Activated T-helper 1 cell treated with anti-CD3 and anti-CD28 coated beads, Interleukin-2, amount 50 U/mL, for 16 hours (primary cell): ENCODE data around the gene CAPS.
"Not testable (repeated sequence)": the region's sequence is repeated elsewhere in the genome, so short reads cannot be mapped to it uniquely, and the experiment has no call there.

ENCODE experiments used
- DNase-seq, 2 donors: peaks; one replicate each; pipeline ENCODE4 v3.0.0-alpha.2; 2020; ENCODE audit warnings: low read depth in 1 of 2, low spot score in 1 of 2

Gene CAPS

GRCh38 chr19:5913739-5914357 is at the start of gene CAPS:
TSS of gene CAPS (plus strand) at chr19:5914254. CDS start at chr19:5914407, 153 bp downstream.
- DNase-seq, result no peak

DNA sequence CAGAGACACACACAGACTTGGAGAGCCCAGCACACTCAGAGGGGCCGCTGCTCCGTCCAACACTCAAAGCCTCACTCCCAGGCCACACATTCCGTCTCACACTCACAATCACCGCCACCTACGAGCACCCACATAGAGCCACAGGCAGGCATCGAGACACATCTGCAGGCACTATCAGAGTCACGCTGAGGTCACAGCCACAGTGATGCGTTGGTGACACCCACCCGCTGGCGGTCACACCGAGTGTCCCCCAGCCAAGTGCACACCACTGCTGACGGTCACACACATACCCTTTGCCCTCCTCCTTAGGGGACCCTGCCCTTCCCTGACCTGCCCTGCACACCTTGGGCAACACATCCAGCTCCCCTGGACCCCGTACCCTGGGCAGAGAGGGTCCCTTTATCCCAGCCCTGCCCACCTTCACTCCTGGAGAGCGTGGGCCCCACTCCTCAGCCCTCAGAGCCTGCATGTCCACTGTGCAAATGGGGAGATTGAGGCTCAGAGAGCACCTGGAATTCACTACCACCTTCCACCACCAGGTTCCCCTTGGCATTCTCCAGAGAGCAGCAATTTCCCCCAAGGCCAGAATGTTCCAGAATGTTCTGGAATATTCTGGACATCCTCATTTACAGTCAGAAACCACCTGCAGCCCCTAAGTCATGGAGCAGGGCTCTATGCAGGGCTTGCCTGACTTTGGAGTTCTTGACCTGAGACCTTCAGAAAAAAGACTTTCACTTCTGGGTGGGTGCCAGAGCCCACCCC is 49.1 kb upstream of the CAPS start:
- no peak for DNase-seq

DNA sequence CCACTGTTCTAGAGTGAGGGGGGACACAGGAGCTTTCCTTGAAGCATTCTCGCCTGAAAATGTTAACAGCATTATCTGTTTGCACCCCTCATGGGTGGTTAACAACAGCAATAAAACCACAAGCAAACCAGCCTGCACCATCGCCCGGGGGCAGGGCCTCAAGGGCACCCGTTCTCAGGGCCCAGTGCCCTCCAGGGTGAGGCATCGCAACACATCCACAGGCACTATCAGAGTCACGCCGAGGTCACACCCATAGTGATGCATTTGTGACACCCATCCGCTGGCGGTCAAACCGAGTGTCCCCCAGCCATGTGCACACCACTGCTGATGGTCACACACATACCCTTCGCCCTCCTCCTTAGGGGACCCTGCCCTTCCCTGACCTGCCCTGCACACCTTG is 48.3 kb upstream of the CAPS start:
- no peak for DNase-seq

DNA sequence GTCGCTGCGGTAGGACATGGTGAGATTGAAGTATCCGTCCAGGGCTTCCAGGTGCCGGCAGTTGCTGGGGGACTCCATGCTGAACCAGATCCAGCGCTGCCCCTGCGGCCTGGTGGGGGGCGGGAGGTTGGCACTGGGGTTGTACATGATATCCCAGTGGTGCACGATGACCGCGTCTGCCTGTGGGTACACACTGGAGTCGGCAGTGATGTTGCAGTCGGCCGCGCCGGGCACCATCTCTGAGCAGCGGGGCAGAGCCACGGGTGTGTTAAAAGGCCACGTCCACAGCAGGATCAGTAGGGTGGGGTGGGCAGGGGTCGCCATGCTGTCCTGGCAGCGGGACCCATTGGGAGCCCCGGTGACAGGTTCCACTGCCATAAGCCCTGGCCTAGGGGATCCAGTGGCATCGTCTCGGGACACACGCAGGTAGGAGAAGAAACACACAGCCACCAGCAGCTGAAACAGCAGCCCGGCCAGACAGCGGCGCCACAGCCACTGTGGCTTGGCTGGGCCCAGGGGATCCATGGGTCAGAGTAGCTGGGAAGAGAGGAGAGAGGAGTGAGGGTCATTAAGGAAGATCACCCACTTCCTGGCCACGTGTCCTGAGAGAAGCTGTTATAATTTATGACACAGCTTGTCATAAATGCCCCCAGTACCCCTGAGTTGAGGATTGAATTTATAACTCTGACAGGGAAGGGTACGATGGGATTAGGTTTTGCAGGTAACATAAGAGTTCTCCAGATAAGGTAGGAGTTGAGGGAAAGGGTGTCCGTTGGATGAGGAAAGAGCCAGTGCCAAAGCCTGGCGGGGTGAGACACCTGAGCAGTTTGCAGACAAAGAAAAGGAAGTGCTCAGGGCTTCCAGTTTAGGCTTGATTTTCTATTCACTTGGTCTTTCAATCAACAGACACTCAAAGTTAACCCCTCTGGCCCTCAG is 46.6 kb upstream of the CAPS start:
- no peak for DNase-seq

GRCh38 chr19:5870986-5871394 is 43.1 kb upstream of the CAPS start:
- DNase-seq, result no peak

GRCh38 chr19:5873617-5874199 is 40.3 kb upstream of the CAPS start:
- no peak for DNase-seq

DNA sequence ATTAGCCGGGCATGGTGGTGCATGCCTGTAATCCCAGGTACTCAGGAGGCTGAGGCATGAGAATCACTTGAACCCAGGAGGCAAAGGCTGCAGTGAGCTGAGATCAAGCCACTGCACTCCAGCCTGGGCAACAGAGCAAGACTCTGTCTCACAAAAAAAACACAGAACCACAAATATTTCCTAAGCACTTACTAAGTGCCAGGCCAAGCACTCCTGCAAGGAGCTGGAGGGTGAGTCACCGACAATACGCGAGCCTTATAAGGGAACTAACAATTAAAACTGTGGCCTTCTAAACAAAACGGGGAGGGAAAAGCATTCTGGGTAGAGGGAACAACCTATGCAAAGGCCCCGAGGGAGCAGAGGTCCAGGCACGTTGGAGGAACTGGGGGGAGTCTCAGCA is 39.6 kb upstream of the CAPS start:
- not testable (repeated sequence) for DNase-seq

- no peak for DNase-seq
Measured at GRCh38 chr19:5877427-5877826, 36.6 kb upstream of the CAPS start.

DNA sequence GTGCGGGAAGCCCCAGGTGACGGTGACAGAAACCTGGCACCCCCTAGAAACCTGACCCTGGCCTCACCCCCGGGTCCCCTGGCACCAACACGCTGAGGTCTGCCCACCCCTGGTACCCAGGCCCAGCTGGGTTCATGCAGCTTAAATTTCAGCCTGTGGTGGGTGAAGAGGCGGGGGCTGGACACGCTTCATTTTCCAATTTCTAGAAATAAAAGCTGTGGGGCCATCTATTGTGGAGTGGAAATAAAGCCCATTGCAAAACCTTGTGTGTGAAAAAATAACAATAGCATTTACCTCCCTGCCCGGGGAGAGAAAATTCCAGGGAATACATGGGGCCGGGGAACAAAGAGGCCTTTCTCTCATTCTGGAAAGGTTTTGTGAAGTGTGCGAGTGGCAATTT is 36.2 kb upstream of the CAPS start:
- no peak for DNase-seq

DNA sequence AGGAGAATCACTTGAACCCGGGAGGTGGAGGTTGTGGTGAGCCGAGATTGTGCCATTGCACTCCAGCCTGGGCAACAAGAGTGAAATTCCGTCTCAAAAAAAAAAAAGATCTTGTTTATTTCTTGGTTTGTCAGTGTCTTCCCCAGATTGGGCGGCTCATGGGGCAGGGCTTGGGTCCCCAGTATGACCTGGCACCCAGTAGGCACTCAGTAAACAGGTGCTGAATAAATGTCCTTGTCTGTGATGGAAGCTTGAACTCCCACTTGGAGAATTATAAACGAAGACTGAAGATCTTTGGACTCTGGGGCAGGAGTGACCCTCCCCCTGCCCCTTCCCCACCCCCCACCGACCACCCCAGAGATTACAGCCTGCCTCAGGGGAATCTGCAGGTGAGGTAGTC is 33.9 kb upstream of the CAPS start:
- DNase-seq, result no peak

GRCh38 chr19:5880604-5881078 is 33.4 kb upstream of the CAPS start:
- DNase-seq, result no peak

- no peak for DNase-seq
Measured at GRCh38 chr19:5881543-5882299, 32.3 kb upstream of the CAPS start.

GRCh38 chr19:5882421-5882968 is 31.6 kb upstream of the CAPS start:
- no peak for DNase-seq

DNA sequence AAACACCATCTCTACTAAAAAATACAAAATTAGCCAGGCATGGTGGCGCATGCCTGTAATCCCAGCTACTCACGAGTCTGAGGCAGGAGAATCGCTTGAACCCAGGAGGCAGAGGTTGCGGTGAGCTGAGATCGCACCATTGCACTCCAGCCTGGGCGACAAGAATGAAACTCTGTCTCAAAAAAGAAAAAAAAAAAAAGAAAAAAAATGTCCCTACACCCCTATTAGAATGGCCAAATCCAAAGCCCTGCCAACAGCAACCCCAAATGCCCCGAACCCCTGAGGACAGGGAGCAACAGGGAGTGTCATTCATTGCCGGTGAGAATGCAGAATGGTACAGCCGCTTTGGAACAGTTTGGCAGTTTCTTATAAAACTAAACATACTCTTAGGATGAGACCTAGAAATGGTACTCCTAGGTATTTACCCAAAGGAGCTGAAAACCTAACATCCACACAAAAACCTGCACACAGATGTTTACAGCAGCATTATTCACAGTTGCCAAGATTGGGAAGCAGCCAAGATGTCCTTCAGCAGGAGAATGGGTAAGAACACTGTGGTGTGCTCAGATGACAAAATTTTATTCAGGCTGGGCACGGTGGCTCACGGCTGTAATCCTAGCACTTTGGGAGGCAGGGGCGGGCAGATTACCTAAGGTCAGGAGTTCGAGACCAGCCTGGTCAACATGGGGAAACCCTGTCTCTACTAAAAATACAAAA is 30.7 kb upstream of the CAPS start:
- not testable (repeated sequence) for DNase-seq

- not testable (repeated sequence) for DNase-seq
Measured at GRCh38 chr19:5884065-5884811, 29.8 kb upstream of the CAPS start.

DNA sequence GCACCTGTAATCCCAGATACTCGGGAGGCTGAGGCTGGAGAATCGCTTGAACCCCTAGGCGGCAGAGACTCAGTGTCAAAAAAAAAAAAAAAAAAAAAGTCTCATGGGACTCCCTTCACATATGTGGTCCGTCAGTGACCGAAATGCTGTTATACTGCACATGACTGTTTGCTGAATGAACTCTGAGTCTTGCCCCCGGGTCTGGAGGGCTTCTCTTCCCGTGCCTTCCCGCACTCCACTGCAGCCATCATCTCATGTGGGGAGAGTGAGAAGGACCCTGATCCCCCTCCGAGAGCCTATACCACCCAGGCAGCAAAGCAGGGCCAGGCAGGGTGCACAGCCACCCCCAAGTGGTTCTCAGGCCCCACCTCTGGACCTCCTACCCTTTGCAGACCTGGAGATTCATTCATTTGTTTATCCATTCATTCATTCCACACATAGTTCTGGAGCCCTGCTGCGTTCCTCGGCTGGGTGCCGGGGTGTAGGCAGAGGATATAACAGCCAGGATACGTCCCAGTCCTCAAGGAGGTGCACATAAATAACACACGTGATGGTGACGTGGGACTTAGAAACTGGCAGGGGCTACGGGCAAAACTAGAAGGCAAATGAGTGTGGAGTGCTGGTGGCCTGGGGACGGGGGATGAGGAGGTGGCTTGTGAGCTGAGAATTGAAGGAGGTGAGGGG is 24.6 kb upstream of the CAPS start:
- DNase-seq, result no peak

DNA sequence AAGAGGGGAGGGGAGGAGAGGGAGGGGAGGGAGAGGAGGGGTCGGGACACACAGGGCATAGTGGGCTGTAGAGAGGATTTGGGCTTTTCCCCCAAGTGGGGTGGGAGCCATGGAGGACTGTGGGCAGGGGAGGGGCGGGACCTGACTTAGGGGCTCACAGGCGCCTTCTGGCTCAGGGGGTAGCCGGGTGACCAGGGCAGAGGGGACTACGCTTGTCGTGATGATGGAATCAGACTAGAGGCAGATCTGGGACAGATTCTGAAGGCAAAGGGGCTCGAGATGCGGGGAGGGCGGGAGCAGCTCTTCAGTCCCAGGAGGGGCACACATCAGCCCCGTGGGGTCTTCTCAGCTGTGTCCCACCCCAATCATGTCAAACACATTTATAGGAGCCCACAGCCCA is 24.0 kb upstream of the CAPS start:
- DNase-seq, result no peak

GRCh38 chr19:5891572-5891937 is 22.5 kb upstream of the CAPS start:
- DNase-seq, result no peak
